ENCODE results near the gene GHDC.
"Not testable (repeated sequence)": the region's sequence is repeated elsewhere in the genome, so short reads cannot be mapped to it uniquely, and the experiment has no call there.

The GHDC gene, protein sequence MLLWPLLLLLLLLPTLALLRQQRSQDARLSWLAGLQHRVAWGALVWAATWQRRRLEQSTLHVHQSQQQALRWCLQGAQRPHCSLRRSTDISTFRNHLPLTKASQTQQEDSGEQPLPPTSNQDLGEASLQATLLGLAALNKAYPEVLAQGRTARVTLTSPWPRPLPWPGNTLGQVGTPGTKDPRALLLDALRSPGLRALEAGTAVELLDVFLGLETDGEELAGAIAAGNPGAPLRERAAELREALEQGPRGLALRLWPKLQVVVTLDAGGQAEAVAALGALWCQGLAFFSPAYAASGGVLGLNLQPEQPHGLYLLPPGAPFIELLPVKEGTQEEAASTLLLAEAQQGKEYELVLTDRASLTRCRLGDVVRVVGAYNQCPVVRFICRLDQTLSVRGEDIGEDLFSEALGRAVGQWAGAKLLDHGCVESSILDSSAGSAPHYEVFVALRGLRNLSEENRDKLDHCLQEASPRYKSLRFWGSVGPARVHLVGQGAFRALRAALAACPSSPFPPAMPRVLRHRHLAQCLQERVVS

DNA sequence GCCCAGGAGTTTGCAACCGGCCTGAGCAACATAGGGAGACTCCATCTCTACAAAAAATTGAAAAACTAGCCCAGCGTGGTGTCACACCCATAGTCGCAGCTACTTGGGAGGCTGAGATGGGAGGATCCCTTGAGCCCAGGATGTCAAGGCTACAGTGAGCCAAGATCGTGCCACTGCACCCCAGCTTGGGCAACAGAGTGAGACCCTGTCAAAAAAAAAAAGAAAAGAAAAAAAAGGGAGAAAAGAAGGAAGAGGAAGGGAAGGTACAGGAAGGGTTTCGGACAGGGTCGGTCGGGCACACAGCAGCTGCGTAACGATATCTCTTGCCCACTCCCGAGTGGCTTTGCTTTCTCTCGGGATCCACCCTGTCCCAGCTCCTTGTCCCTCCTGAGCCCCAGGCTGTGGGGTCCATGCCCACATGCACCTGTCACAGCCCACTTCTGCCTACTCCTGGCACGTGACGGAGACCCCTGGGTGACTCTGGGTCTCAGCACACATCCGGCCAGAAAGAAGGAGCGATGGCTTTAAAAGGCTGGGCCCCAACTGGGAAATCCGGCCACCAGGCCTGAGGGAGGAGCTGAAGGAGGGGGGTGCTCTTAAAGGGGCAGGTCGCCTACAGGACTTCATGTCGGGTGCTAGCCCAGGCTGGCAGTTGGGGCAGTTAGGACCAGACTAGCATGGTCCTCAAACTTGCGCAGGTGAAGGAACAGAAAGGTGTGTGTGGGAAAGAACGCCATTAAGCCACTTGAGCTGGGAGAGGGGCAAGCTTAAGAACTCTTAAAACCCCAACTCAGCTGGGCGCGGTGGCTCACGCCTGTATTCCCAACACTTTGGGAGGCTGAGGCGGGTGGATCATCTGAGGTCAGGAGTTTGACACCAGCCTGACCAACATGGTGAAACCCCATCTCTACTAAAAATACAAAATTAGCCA is at the start of gene GHDC:
Gene GHDC, minus strand, starts transcription at position 526 of the 931 bp plus-strand sequence. CDS start 913 bp downstream, outside the sequence.
- no peak for DNase-seq (ENCODE audit: low read depth)

DNA sequence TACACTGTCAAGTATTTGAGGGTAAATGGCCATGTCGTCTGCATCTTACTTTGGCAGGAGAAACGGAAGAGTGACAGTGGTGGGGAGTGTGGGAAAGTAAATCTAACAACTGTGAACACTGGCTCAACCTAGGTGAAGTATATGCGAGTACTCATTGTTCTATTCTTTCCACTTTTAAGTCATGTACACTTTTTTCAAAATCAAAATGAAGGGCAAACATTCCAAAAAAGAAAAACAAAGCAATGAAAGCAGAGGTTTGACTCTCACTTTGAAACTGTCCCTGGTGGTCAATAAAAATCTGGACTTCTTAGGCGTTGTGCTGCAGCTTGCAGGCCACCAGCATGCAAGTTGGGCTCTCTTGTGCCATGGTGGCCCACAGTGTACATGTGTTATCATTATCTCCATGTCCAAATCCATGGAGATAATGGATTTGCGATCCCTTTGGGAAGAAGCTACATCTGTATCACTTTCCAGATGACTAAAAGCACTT is 49.2 kb upstream of the GHDC start:
- DNase-seq (ENCODE audit: low read depth): no peak

GRCh38 chr17:42241871-42242270 is 47.6 kb upstream of the GHDC start:
- DNase-seq (ENCODE audit: low read depth): no peak

- DNase-seq (ENCODE audit: low read depth): not testable (repeated sequence)
Observed at GRCh38 chr17:42240863-42241262, 46.6 kb upstream of the GHDC start.

GRCh38 chr17:42240201-42240600 is 45.9 kb upstream of the GHDC start:
- DNase-seq (ENCODE audit: low read depth): no peak

- not testable (repeated sequence) for DNase-seq (ENCODE audit: low read depth)
Observed at GRCh38 chr17:42239576-42239975, 45.3 kb upstream of the GHDC start.

DNA sequence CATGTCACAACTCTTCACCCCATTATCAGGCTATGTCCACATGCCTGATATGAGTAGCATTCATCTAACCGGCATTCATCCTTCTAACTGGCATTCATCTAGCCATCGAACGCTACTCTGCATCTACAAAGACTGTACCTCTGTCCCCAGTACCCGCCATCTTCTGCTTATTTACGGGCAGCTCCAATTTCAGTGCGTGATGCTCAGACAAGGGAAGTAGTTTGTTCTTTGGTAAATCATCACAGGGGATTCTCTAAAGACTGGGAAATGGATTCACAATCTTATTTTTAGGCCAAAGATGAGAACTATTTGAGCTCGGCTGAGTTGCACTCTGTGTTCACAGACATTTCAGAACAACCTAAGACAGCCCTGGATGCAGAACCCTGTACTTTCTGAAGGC is 42.5 kb upstream of the GHDC start:
- no peak for DNase-seq (ENCODE audit: low read depth)

GRCh38 chr17:42233994-42234393 is 39.7 kb upstream of the GHDC start:
- no peak for DNase-seq (ENCODE audit: low read depth)

- DNase-seq (ENCODE audit: low read depth): no peak
Observed at GRCh38 chr17:42233156-42233555, 38.9 kb upstream of the GHDC start.

GRCh38 chr17:42230225-42230624 is 35.9 kb upstream of the GHDC start:
- no peak for DNase-seq (ENCODE audit: low read depth)

DNA sequence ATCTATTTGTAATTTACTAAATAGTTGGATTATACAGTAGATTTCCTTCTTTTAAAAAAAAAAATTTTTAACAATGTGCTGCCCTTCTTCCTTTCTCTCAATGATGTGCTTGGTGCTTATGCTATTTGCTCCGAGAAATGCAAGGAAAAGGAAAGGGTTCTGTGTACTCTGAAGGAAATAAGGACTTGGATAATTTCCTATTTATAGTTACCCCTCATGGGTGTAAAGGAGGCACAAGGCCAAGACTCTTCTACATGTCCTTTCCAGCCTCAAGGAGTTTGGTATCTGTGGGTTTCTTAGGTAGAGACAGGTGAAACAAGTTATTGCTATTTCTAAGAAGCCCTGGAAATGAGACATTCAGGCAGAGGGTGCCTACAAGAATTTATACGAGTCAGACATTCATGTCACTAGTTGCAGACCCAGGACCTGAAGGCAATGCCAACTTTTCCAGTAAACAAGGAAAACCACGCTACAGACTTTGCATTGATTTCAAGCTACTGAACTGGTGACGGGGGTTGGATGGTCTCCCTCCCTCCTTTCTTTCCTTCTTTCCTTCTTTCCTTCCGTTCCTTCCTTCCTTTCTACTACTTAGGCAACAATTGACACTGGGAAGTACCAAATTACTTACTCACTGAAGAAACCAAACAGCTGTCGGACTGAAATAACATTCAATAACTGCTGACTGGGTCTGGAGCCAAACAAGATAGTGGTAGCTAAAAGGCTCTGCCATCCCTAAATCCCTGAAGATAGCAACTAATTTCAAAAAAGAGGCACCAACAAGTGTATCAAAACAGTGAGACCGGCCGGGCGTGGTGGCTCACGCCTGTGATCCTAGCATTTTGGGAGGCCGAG is 33.8 kb upstream of the GHDC start:
- no peak for DNase-seq (ENCODE audit: low read depth)

DNA sequence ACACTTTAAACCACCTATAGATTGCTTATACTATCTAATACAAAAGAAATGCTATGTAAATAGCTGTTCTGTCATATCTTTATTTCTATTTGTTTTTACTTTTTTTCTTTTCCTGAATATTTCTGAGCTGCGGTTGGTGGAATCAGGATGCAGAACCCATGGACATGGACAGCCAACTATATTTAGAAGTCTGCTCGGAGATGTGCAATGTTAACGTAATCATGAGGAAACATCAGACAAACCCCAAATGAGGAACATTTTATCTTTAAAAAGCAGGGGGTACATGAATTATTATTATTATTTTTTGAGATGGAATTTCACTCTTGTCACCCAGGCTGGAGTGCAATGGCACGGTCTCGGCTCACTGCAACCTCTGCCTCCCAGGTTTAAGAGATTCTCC is 31.4 kb upstream of the GHDC start:
- no peak for DNase-seq (ENCODE audit: low read depth)

DNA sequence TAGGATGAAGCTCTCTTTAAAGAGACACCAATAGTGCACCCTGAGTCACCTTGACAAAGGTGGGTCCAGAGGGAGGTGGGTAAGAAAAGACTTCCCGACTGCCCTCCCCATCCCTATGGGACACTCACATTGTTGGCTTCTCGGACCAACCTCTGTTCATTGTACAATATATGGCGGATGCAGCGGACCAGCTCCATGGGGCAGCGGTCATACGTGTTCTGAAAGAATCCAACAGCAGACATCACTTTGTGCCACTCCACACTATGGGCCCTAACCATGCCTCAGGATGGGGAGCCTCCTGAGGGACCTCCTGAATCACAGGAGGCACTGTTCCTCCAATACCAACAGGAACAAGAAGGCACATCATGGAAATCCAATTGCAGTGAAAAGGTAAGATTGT is 30.4 kb upstream of the GHDC start:
- DNase-seq (ENCODE audit: low read depth): no peak

- no peak for DNase-seq (ENCODE audit: low read depth)
Observed at GRCh38 chr17:42221886-42222745, 27.8 kb upstream of the GHDC start.

GRCh38 chr17:42219280-42219679 is 25.0 kb upstream of the GHDC start:
- DNase-seq (ENCODE audit: low read depth): not testable (repeated sequence)

DNA sequence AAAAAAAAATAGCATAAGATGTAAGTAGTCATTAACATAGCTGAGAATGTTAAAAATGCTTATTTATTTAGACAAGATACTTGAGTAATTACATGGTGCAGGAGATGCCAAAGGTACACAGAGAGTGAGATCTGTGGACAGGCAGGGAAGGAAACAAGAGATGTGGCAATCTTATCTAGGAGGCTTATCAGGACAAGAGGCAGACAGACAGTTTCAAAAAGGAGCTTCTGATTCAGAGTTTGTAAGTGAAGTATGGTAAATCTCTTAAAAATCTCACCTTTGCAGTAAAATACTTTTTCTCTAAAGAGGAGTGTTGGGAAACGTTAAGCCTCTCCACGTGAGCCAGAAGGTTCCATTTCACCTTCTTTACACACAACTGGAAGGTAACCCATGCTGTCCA is 19.9 kb upstream of the GHDC start:
- DNase-seq (ENCODE audit: low read depth): no peak

DNA sequence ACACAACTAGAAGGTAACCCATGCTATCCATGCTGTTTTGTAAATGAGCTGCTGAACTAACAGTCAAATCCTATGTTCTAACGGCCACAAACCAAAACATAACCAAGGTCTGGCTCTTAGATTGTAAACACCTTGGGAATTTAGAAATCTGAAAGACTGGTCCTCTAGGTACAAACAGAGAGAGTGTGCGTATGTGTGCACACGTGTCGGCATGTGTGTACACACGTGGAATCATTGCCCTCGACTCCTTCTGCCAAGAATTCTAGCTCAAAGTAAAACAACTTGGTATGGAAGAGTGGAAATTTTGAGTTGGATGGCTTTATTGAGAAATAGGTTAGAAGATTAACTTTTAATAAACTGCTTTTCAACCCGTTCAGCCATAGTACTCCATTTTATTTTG is 18.1 kb upstream of the GHDC start:
- DNase-seq (ENCODE audit: low read depth): no peak

DNA sequence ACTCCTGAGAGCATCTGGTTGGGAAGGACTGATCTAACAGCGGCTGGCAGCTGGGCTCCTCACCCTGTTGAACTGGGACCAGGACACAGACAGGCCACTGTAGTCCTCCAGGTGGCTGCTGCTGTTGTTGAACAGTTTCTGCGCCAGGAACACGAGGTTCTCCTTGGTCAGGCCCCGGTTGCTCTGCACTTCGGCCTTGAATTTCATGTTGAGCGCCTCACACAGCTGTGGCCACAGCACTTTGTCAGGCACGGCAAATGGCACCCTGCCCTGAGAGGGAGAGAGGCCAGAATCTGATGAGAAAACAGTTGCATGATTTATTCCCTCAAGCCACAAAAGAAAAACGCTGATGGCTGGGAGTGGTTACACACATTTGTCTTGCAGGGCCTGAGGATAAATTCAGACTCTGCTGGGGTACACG is 17.6 kb upstream of the GHDC start:
- not testable (repeated sequence) for DNase-seq (ENCODE audit: low read depth)

- no peak for DNase-seq (ENCODE audit: low read depth)
Observed at GRCh38 chr17:42210046-42210445, 15.8 kb upstream of the GHDC start.

DNA sequence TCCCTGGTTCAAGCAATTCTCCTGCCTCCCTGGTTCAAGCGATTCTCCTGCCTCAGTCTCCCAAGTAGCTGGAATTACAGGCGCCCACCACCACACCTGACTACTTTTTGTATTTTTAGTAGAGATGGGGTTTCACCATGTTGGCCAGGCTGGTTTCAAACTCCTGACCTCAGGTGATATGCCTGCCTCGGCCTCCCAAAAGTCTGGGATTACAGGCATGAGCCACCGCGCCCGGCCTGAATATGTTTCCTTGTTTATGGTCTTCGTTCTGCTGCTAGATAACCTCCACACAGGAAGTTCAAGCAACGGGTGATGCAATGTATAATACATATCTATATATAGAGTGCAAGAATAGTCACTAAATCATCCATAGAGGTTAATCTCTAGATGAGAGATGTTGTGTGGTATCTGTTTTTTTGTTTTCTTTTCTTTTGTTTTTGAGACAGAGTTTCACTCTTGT is 11.9 kb upstream of the GHDC start:
- DNase-seq (ENCODE audit: low read depth): not testable (repeated sequence)
